Left lung (tissue), 14 donors: ENCODE results near the gene TMEM178A. TPM values are rescaled to one million over a fixed set of nuclear protein-coding genes. Genes with fewer than 3 reads are reported as not detected.

Source experiments
- ATAC-seq: fragments of 200-7000 bp; cut with Tn5 transposase; one replicate; pipeline ENCODE4 v1.9.1; 2020; ENCODE audit warnings: moderate library complexity
- DNase-seq, 4 donors: peaks; one replicate each; pipeline ENCODE4 v3.0.0-alpha.2; 2013 to 2020
- H3K27ac ChIP-seq, 2 donors: fragments of 200-600 bp; sonication (generic) in 1 of 2; one replicate each; pipeline versions ENCODE4 v1.5.0 to v1.8.0; 2020 to 2021
- H3K27me3 ChIP-seq, 2 donors: fragments of 200-600 bp; sonication (generic) in 1 of 2; one replicate each; pipeline versions ENCODE4 v1.5.0 to v1.8.0; 2020 to 2021
- H3K36me3 ChIP-seq, 2 donors: fragments of 200-600 bp; sonication (generic) in 1 of 2; one replicate each; pipeline versions ENCODE4 v1.5.0 to v1.8.0; 2020 to 2021
- H3K4me1 ChIP-seq, 2 donors: fragments of 200-600 bp; one replicate each; pipeline ENCODE4 v1.8.0; 2021
- H3K4me3 ChIP-seq, 2 donors: fragments of 200-600 bp; sonication (generic) in 1 of 2; one replicate each; pipeline versions ENCODE4 v1.5.0 to v1.8.0; 2020 to 2021; ENCODE audit warnings: mild to moderate bottlenecking in 1 of 2
- H3K9me3 ChIP-seq, 2 donors: fragments of 200-600 bp; sonication (generic) in 1 of 2; one replicate each; pipeline versions ENCODE4 v1.5.0 to v1.8.0; 2020 to 2021
- intact Hi-C, 2 donors: fragments of 100-400 bp; cut with DNase I; formaldehyde crosslinking; loops; one replicate each; pipeline versions ENCODE4 v1.11.2 to v1.14.2; 2022
- long read RNA-seq, 12 donors: library from polyadenylated mRNA in 2 of 12; unstranded in 2 of 12; transcript quantifications; one replicate each; pipeline ENCODE4 v2.0.0 and lab custom pipeline, GENCODE V29; 2019 to 2026
- polyA plus RNA-seq, 6 donors: library from polyadenylated mRNA; unstranded; fragments of 120-200 nt; gene quantifications; one replicate each; pipeline ENCODE4 v1.2.1, GENCODE V29; 2013; ENCODE audit not compliant: insufficient read length in 6 of 6
- total RNA-seq, 2 donors: library from RNA; stranded (reverse); fragmentation: NEBNext Ultra II Directional; extraction: Animal tissue kit (Norgen Biotek cat#: 25700); gene quantifications; one replicate each; pipeline ENCODE4 v1.2.1, GENCODE V29; 2021
- TF ChIP-seq, protein P1 (sequence below), 2 donors: fragments of 200-600 bp; sonication (generic) in 1 of 2; IDR thresholded peaks; one replicate each; pipeline versions ENCODE4 v1.5.0 to v1.8.0; 2021; ENCODE audit warnings: antibody characterized with exemption in 2 of 2
- donor health status: DM: no; HTN: yes; CAD: no.
- donor health status: DM: no; HTN: no; CAD: no.

Gene TMEM178A
- total RNA-seq (1 to 10 TPM; 1.4 to 1.5 TPM), polyA plus RNA-seq (10 to 100 TPM in 3 of 6 donors, 1 to 10 TPM in 3; 9.1 to 11.2 (median 10.3) TPM)
- long read RNA-seq, donor 1 = 0 reads
- long read RNA-seq, donor 2, partial matches to known transcripts = 0 of 1 reads
- long read RNA-seq, donor 2, other reads (novel, unspliced or antisense) = 0 of 1 reads
- long read RNA-seq, donor 3, partial matches to known transcripts = 0 of 1 reads
- long read RNA-seq, donor 3, other reads (novel, unspliced or antisense) = 0 of 1 reads
- long read RNA-seq, donor 4, partial matches to known transcripts = 0 of 2 reads
- long read RNA-seq, donor 4, other reads (novel, unspliced or antisense) = 1 of 2 reads
- long read RNA-seq, donor 5, partial matches to known transcripts = 0 of 2 reads
- long read RNA-seq, donor 5, other reads (novel, unspliced or antisense) = 0 of 2 reads
- long read RNA-seq, donor 6 = 0 reads
- long read RNA-seq, donor 7, partial matches to known transcripts = 0 of 2 reads
- long read RNA-seq, donor 7, other reads (novel, unspliced or antisense) = 0 of 2 reads
- long read RNA-seq, donor 8, partial matches to known transcripts = 0 of 1 reads
- long read RNA-seq, donor 8, other reads (novel, unspliced or antisense) = 0 of 1 reads
- long read RNA-seq, donor 9 = 0 reads
- long read RNA-seq, donor 10, partial matches to known transcripts = 2 of 5 reads
- long read RNA-seq, donor 10, other reads (novel, unspliced or antisense) = 1 of 5 reads
- long read RNA-seq, donor 11, transcript TMEM178A-201 (4 exons, 1,662 nt) = major isoform, 11 of 55 reads
- long read RNA-seq, donor 11, partial matches to known transcripts = 44 of 55 reads
- long read RNA-seq, donor 11, other reads (novel, unspliced or antisense) = 0 of 55 reads
- long read RNA-seq, donor 12, partial matches to known transcripts = 0 of 2 reads
- long read RNA-seq, donor 12, other reads (novel, unspliced or antisense) = 0 of 2 reads

DNA sequence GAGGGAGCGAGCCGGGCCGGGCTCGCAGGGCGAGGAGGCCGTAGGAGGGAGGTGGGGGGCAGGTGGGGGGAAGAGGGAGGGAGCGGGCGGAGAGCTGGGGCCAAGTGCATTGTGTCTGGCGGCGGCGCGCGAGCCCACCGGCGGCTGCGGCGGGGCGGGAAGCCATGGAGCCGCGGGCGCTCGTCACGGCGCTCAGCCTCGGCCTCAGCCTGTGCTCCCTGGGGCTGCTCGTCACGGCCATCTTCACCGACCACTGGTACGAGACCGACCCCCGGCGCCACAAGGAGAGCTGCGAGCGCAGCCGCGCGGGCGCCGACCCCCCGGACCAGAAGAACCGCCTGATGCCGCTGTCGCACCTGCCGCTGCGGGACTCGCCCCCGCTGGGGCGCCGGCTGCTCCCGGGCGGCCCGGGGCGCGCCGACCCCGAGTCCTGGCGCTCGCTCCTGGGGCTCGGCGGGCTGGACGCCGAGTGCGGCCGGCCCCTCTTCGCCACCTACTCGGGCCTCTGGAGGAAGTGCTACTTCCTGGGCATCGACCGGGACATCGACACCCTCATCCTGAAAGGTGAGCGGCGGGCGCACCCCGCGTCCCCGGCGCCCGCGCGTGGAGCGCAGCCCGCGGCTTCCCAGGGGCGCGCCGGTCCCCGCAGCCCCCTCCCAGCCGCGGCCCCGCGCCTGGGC is at the start of gene TMEM178A:
Gene TMEM178A, plus strand, starts transcription at position 107 of the 680 bp plus-strand sequence. Its CDS starts 58 bp downstream, at position 165.
- no peak within 1 kb of the TSS for H3K27ac ChIP-seq
- ATAC-seq (peak; percentile 32), DNase-seq (peak in 3 of 4 donors; percentile 17 to 78 (median 30))
- peak within 1 kb of the TSS; percentile 34 to 39 for H3K4me3 ChIP-seq
- TF ChIP-seq, protein P1, sequence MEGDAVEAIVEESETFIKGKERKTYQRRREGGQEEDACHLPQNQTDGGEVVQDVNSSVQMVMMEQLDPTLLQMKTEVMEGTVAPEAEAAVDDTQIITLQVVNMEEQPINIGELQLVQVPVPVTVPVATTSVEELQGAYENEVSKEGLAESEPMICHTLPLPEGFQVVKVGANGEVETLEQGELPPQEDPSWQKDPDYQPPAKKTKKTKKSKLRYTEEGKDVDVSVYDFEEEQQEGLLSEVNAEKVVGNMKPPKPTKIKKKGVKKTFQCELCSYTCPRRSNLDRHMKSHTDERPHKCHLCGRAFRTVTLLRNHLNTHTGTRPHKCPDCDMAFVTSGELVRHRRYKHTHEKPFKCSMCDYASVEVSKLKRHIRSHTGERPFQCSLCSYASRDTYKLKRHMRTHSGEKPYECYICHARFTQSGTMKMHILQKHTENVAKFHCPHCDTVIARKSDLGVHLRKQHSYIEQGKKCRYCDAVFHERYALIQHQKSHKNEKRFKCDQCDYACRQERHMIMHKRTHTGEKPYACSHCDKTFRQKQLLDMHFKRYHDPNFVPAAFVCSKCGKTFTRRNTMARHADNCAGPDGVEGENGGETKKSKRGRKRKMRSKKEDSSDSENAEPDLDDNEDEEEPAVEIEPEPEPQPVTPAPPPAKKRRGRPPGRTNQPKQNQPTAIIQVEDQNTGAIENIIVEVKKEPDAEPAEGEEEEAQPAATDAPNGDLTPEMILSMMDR (IDR thresholded peaks at IDR 0.05) = no peak
- peaks cover 6 to 11% of the 10 kb centered on the region in 2 donors for H3K4me1 ChIP-seq
- intact Hi-C loops = no loop called here
- peaks cover 18 to 59% of the 10 kb centered on the region in 2 donors for H3K27me3 ChIP-seq
- no peaks in the 10 kb centered on the region for H3K9me3 ChIP-seq
- no peaks in the 10 kb centered on the region for H3K36me3 ChIP-seq

DNA sequence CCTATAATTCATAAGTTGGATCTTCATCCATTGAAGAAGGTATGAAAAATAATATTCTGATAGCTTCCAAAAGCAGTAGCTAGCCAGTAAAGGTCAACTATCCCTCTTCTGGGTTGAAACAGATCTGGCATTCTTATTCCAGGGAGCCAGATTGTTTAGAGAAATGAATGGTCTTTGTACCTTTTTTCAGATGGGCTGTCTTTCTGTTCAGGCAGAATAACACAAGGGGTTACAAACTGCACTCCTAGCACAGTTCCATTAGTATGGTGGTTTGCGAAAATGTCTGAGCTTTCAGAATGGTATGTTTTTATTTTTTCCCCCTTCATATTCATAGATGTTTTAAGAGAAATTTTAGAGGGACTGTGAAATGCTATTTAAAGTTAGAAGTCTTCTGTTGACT is 47.5 kb upstream of the TMEM178A start:
- TF ChIP-seq, protein P1 (IDR thresholded peaks at IDR 0.05) = no peak
- Histone ChIP-seq H3K4me1 (peaks cover 5 to 16% of the 10 kb centered on the region in 2 donors), H3K27me3 (no peaks in the 10 kb centered on the region), H3K9me3 (no peaks in the 10 kb centered on the region), H3K36me3 (no peaks in the 10 kb centered on the region), H3K27ac (no peak overlapping the region), H3K4me3 (no peak overlapping the region)
- ATAC-seq = no peak
- intact Hi-C loops = no loop called here
- DNase-seq = no peak

DNA sequence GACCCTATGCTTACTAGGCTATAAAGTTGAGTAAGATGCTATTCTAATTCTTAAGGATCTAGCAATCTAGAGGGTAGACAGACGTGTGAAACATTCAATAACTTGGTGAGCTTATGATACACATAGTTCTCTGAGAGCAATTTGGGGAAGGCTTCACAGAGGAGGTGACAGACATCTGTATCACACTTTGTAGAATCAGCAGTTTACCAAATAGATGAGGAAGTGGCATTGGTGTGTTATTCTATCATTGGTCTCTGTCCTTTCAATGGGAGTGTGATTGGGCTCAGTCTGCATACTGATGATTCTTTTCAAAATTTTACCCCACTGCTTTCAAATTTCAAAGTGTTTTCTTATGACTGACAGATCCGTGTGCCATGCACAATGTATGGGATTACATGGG is 47.0 kb upstream of the TMEM178A start:
- intact Hi-C loops = no loop called here
- H3K4me1 ChIP-seq = peaks cover 5 to 16% of the 10 kb centered on the region in 2 donors
- no peaks in the 10 kb centered on the region for H3K36me3 ChIP-seq
- H3K27me3 ChIP-seq = no peaks in the 10 kb centered on the region
- TF ChIP-seq, protein P1 (IDR thresholded peaks at IDR 0.05) = no peak
- no peaks in the 10 kb centered on the region for H3K9me3 ChIP-seq
- no peak overlapping the region for H3K4me3 ChIP-seq
- no peak overlapping the region for H3K27ac ChIP-seq
- no peak for DNase-seq
- peak; percentile 31 for ATAC-seq

DNA sequence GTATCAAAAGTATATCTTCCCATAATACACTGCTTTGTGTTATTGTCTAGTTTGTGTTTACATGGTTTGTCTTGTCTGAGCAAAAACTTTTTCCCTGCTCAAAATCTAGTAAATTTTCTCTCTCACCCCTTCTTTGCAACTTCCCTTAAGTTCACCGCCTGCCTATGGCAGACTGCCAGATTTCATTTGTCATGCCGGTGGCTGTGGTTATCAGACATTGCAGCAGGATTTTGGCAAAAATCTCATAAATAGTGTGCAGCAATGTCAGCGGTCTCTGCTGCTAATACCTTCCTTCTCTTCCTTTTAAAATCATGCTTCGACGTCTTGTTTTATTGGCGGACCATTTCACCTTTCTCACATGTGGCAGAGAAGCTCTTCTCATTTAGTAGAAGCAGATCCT is 45.6 kb upstream of the TMEM178A start:
- Histone ChIP-seq H3K36me3 (no peaks in the 10 kb centered on the region), H3K4me3 (no peak overlapping the region), H3K27ac (no peak overlapping the region), H3K9me3 (no peaks in the 10 kb centered on the region), H3K27me3 (no peaks in the 10 kb centered on the region), H3K4me1 (peaks cover 5 to 16% of the 10 kb centered on the region in 2 donors)
- intact Hi-C loops = no loop called here
- peak in 2 of 4 donors; percentile 61 to 62 for DNase-seq
- ATAC-seq = peak; percentile 34
- TF ChIP-seq, protein P1 (IDR thresholded peaks at IDR 0.05) = no peak
